HG03139 (cell line): ENCODE measurements around the gene ATP2A2.
"Not testable (repeated sequence)": the region's sequence is repeated elsewhere in the genome, so short reads cannot be mapped to it uniquely, and the experiment has no call there.

Experiments used
- ATAC-seq: cut with Tn5 transposase; IDR thresholded peaks from one replicate; pipeline ENCODE4 v1.9.1; 2021; ENCODE audit not compliant: unreplicated experiment

The ATP2A2 gene

DNA sequence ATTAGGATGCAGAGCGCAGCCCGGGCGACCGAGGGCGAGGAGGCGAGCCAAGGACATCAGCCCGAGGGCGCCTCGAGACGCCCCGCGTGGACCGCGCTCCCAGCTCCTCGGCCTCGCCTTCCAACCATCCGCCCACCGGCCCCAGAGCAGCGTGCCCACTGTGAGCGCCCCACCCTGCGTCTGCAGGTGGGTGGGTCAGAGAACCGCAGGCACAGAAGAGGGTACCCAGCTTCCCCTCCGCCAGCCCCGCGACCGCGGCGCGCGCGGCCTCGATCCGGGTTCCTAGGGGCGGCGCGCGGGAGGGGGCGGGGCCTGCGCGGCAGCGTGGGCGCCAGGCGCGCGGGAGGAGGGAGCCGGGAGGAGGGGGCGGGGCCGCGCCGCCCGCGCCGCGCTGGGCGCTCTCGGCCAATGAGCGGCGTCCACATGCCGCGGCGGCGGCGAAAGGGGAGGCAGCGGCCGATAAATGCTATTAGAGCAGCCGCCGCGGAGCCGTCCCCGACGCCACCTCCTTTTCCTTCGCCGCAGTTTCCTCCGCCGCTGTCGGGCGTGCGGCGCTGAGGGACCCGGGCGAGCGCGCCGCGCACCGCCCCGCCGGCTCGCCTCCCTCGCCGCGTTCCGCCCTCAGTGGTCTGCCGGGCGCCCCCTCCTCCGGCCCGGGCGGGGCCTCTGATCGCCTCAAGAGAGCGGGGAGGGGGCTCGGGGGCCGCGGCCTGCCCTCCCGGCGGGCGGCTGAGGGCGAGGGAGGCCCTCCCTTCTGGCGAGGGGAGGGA is at the start of gene ATP2A2:
Gene ATP2A2, plus strand, starts transcription at position 469 of the 770 bp plus-strand sequence. CDS start 543 bp downstream, outside the sequence.
- peak; percentile 69 for ATAC-seq

DNA sequence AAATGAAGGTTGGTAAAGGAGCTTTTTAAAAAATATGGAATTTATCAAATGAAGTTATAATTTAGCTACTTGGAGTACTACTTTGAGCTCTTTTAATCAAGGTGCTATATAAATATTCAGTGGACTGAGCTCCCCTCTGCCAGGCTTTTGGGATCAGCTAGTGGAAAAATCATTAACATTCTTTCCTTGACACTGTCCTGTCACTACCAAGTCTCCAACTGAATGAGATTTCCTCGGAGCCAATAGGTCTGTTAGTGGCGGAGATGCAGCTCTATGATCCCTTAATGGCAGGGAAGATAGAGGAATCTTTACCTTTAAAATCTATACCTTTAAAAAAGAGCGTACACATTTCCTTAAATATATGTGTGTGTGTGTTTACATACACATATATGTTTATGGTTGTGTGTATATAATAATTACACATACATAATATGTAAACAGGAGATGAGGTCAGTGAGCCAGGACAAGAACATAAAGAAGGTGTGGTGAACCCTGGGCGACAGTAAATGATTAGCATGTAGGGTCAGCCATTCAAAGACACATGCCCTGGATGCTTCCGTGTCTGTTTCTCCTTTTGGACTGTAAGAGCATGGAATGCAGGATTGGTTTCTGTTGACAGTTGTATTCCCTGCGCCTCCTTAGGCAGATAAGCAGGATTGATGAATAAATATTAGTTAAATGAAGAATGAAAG is 47.7 kb upstream of the ATP2A2 start:
- ATAC-seq, result no peak

DNA sequence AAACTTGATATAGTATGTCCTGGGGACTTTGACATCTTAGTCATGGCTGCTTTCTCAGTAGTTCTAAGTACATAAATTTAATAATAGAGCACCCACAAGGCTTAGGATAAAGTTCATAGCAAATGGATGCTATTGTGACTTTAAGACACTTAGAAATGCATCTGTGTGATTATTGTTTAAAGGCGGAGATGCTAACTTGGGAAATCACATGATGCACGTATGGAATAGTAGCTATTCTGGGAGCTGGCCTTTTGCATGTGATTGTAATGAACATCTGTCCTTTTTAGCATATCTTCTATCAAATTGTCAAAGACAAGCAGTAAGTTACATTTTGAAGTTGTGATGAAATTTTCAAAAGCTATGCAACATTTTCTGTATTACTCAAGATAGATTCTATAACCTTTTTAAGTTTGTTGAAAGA is 46.7 kb upstream of the ATP2A2 start:
- ATAC-seq, result no peak

GRCh38 chr12:110234755-110235154 is 46.3 kb upstream of the ATP2A2 start:
- no peak for ATAC-seq

- no peak for ATAC-seq
These were observed 45.7 kb upstream of the ATP2A2 start for GRCh38 chr12:110235383-110235782.

DNA sequence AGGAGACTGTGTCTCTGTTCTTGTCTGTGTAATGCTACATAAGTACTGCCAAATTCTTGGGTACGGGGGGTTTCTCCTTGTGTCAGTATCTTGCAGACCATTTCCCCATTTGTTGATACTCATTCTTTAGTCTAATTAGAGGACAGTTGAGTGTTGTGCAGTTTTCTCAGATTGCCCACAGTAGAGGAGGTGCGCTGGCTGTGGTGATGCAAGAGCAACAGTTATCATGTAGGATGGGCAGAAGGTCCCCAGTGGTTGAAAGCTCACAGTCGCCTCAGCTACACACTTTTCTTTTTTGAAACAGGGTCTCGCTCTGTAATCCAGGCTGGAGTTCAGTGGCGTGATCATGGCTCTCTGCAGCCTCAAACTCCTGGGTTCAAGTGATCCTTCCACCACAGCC is 37.8 kb upstream of the ATP2A2 start:
- no peak for ATAC-seq

- no peak for ATAC-seq
These were observed 36.7 kb upstream of the ATP2A2 start for GRCh38 chr12:110244372-110244771.

GRCh38 chr12:110244829-110245228 is 36.2 kb upstream of the ATP2A2 start:
- ATAC-seq, result no peak

DNA sequence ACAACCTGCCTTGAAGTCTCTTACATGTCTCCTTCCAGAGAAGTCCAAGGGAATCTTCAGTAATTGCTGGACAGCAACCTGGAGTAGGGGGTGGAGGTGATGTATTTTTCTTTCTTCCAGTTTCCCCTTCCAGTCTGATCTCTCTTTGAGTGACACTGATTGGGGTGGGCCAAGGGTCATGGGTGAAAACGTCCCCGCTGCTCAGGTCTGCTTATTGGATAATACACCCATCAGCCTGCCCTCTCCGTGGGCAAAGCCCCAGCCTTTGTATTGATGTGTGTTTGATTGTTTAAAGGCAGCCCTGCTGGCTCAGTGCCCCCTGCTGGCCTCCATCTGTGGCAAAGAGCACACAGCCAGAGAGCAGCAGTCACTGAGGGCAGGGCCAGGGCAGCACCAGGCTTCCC is 35.7 kb upstream of the ATP2A2 start:
- ATAC-seq, result no peak

GRCh38 chr12:110246636-110247339 is 34.3 kb upstream of the ATP2A2 start:
- no peak for ATAC-seq

GRCh38 chr12:110247340-110248095 is 33.5 kb upstream of the ATP2A2 start:
- ATAC-seq, result no peak

- ATAC-seq, result no peak
These were observed 33.0 kb upstream of the ATP2A2 start for GRCh38 chr12:110248096-110248447.

DNA sequence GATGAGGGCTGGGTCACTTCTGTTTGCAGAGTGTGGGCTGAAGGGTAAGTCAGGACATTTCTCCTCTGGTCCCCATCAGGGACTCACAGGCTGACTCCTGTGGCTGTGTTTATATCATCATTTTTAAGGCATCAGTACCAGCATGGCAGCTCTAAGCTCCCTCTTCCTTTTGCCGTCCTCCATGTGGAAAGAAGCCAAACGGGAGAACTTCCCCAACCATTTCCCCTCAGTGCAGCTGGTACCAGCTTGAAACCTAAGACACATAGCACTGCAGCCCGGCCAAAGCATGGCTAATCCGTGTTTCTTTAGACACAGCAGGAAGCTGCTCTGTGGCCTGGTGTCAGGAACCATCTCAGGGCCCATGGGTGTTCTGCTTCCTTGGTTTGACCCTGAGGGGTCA is 31.9 kb upstream of the ATP2A2 start:
- no peak for ATAC-seq

DNA sequence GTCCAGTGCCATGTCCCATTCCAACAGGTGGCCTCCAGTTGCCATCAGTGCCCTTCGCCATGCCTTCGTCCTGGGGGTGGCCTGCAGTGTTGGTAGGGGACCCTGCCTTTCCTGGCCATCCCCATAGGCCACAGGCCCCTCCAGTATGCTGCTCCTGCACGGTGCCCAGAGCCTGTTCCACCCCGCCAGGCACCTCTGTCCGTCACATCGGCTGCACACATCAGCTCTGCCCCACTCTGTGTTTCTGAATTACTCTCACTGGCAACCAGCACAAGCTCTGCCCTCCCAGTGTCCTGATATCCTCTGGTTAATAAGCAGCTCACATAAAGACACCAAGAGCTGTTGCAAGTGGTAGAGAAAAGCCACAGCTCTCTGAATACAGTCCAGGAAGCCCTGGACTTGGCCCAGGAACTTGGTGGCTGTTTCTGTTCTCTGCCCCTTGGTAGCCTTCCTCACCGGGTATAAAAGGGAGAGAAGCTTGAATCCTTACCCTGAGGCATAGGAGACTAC is 31.3 kb upstream of the ATP2A2 start:
- no peak for ATAC-seq

DNA sequence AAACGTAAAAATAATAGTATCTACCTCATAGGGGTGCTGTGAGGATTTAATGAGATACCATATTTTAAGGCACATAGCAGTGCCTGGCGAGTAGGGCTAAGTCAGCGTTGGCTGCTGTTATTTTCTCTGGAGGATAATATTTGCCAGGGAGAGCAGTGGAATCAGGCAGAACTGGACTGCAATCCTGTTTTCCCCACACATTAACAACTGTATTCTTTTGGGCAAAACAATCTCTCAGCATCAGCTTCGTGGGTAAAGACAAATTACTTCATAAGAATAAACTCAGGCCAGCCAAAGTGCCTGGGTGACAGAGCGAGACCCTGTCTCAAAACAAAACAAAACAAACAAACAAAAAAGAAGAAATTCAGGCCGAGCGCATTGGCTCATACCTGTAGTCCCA is 29.7 kb upstream of the ATP2A2 start:
- ATAC-seq, result no peak

- ATAC-seq, result no peak
These were observed 28.3 kb upstream of the ATP2A2 start for GRCh38 chr12:110252716-110253115.

- no peak for ATAC-seq
These were observed 27.9 kb upstream of the ATP2A2 start for GRCh38 chr12:110253176-110253575.

DNA sequence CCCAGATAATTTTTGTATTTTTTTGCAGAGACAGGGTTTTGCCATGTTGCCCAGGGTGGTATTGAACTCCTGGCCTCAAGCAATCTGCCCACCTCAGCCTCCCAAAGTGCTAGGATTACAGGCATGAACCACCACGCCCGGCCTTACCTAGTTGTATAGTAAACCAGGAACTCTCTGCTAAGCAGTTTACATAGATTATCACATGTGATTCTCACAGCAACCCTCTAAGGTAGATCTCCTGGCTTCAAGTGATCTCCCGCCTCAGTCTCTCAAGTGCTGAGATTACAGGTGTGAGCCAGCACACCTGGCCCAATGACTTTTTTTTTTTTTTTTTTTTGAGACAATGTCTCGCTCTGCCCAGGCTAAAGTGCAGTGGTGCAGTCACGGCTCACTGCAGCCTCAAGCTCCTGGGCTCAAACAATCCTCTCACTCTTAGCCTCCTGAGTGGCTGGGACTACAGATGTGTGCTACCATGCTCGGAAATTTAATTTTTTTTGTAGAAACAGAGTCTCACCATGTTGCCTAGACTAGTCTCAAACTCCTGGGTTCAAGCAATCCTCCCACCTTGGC is 26.0 kb upstream of the ATP2A2 start:
- no peak for ATAC-seq

DNA sequence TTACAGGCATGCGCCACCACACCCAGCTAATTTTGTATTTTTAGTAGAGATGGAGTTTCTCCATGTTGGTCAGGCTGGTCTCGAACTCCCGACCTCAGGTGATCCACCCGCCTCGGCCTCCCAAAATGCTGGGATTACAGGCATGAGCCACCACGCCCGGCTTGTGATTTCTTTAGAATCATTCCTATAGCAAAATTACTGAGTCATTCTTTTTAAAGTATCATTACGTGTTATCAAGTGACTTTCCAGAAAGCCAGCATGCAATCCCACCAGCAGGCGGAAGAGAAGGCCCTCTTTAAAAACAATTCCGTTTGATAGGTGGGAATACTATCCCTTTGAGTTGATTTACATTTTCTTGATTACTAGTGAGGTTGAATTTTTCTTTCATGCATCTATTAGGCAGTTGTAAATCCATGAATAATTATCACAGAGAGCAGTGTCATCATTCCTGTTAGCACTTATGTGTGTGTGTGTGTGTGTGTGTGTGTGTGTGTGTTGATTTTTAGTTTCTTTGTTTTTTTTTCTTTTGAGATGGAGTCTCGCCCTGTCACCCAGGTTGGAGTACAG is 25.1 kb upstream of the ATP2A2 start:
- ATAC-seq, result not testable (repeated sequence)

- no peak for ATAC-seq
These were observed 24.1 kb upstream of the ATP2A2 start for GRCh38 chr12:110256780-110257431.
